ENCODE results near the gene MBTPS1. TPM values are rescaled to one million over a fixed set of nuclear protein-coding genes. Genes with fewer than 3 reads are reported as not detected.

The MBTPS1 gene
- total RNA-seq, 4 donors from 2014 or later = 57.0 to 98.8 (median 81.4) TPM

GRCh38 chr16:84009282-84009681, 107.5 kb downstream of the MBTPS1 start:
- no peak for TF ChIP-seq POLR2A (IDR thresholded peaks at IDR 0.05)
- no peak for TF ChIP-seq CTCF (IDR thresholded peaks at IDR 0.05)
- DNase-seq (ENCODE audit: low spot score in 2 of 2) = no peak
- H3K4me3 ChIP-seq (ENCODE audit: low read depth, poor library complexity, severe bottlenecking) = no peak overlapping the region
- 89 to 93% methylated on average over 6 of the region's 6 CpGs for WGBS, 2 donors
- intact Hi-C loops (cut with DNase I; ENCODE audit: low total_unique reads) = no loop called here

GRCh38 chr16:84007965-84008364, 108.8 kb downstream of the MBTPS1 start:
- no peak overlapping the region for H3K4me3 ChIP-seq (ENCODE audit: low read depth, poor library complexity, severe bottlenecking)
- TF ChIP-seq POLR2A (IDR thresholded peaks at IDR 0.05) (no peak), CTCF (IDR thresholded peaks at IDR 0.05) (no peak)
- DNase-seq (ENCODE audit: low spot score in 2 of 2) = no peak
- 54 to 66% methylated on average over 8 of the region's 8 CpGs for WGBS, 2 donors
- intact Hi-C loops (cut with DNase I; ENCODE audit: low total_unique reads) = no loop called here

GRCh38 chr16:84007520-84007919, 109.2 kb downstream of the MBTPS1 start:
- DNase-seq (ENCODE audit: low spot score in 2 of 2) = no peak
- 81 to 88% methylated on average over 4 of the region's 4 CpGs for WGBS, 2 donors
- no peak overlapping the region for H3K4me3 ChIP-seq (ENCODE audit: low read depth, poor library complexity, severe bottlenecking)
- intact Hi-C loops (cut with DNase I; ENCODE audit: low total_unique reads) = no loop called here
- TF ChIP-seq POLR2A (IDR thresholded peaks at IDR 0.05) (no peak), CTCF (IDR thresholded peaks at IDR 0.05) (no peak)

- no peak overlapping the region for H3K4me3 ChIP-seq (ENCODE audit: low read depth, poor library complexity, severe bottlenecking)
- DNase-seq (ENCODE audit: low spot score in 2 of 2) = no peak
- TF ChIP-seq POLR2A (IDR thresholded peaks at IDR 0.05) (no peak), CTCF (IDR thresholded peaks at IDR 0.05) (no peak)
- WGBS, 2 donors = 71 to 74% methylated on average over 5 of the region's 5 CpGs
- intact Hi-C loops (cut with DNase I; ENCODE audit: low total_unique reads) = no loop called here
Observed at GRCh38 chr16:84005391-84005790, 111.4 kb downstream of the MBTPS1 start.

GRCh38 chr16:84004442-84004841, 112.3 kb downstream of the MBTPS1 start:
- TF ChIP-seq POLR2A (IDR thresholded peaks at IDR 0.05) (no peak), CTCF (IDR thresholded peaks at IDR 0.05) (no peak)
- no peak overlapping the region for H3K4me3 ChIP-seq (ENCODE audit: low read depth, poor library complexity, severe bottlenecking)
- intact Hi-C loops (cut with DNase I; ENCODE audit: low total_unique reads) = no loop called here
- 75 to 79% methylated on average over 7 of the region's 7 CpGs for WGBS, 2 donors
- DNase-seq (ENCODE audit: low spot score in 2 of 2) = no peak

Other genes with a start within 250 kb of the MBTPS1 start
- 1 to 10 TPM; 3.8 to 8.8 (median 5.2) TPM for gene MLYCD, start 217.8 kb downstream of the MBTPS1 start, total RNA-seq
- 1 to 10 TPM; 1.1 to 3.2 (median 2.4) TPM for gene OSGIN1, start 163.7 kb downstream of the MBTPS1 start, total RNA-seq
- not detected for gene NECAB2, start 148.7 kb downstream of the MBTPS1 start, total RNA-seq
- not detected for gene SLC38A8, start 74.1 kb downstream of the MBTPS1 start, total RNA-seq
- gene HSDL1, start 28.2 kb upstream of the MBTPS1 start, total RNA-seq = 10 to 100 TPM in 3 of 4 donors, 1 to 10 TPM in 1; 8.0 to 14.2 (median 12.0) TPM
- gene DNAAF1, start 28.4 kb upstream of the MBTPS1 start, total RNA-seq = 1 to 10 TPM in 1 of 4 donors, under 1 TPM in 1, not detected in 2; 0.71 to 1.0 TPM
- gene TAF1C, start 70.1 kb upstream of the MBTPS1 start, total RNA-seq = 10 to 100 TPM; 35.8 to 41.8 (median 36.5) TPM
- gene ADAD2, start 74.2 kb upstream of the MBTPS1 start, total RNA-seq = 1 to 10 TPM in 1 of 4 donors, under 1 TPM in 1, not detected in 2; 0.96 to 1.2 TPM
- not detected for gene KCNG4, start 123.1 kb upstream of the MBTPS1 start, total RNA-seq
- gene WFDC1, start 177.9 kb upstream of the MBTPS1 start, total RNA-seq = 1 to 10 TPM in 2 of 4 donors, under 1 TPM in 1, not detected in 1; 0.91 to 2.2 (median 1.3) TPM